CD4-positive, alpha-beta T cell treated with Interleukin-17A for 4 hours (primary cell): ENCODE results near the gene SLC9A7.
"Not testable (repeated sequence)": the region's sequence is repeated elsewhere in the genome, so short reads cannot be mapped to it uniquely, and the experiment has no call there.

Source experiments
- DNase-seq: peaks from one replicate; pipeline ENCODE4 v3.0.0-alpha.2; 2020; ENCODE audit warnings: mixed read lengths

Gene SLC9A7

GRCh38 chrX:46758956-46759644, at the start of gene SLC9A7:
TSS of gene SLC9A7 (minus strand) at chrX:46759118. CDS start at chrX:46759029, 89 bp downstream.
- DNase-seq: peak; percentile 84

GRCh38 chrX:46805270-46805669, 46.4 kb upstream of the SLC9A7 start:
- DNase-seq: no peak

DNA sequence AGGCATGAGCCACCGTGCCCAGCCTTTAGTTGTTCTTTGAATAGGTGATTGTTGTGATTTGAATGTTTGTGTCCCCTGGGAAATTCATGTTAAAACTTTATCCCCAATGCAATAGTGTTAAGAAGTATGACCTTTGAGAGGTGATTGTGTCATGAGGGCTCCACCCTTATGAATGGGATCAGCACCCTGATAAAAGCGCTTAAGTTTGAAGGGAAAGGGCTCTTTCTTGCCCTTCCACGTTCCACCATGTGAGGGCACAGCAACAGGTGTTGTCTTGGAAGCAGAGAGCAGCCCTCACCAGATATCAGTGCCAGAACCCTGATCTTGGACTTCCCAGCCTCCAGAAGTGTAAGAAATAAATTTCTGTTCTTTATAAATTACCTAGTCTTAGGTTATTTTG, 44.2 kb upstream of the SLC9A7 start:
- DNase-seq: no peak

GRCh38 chrX:46796574-46797191, 37.8 kb upstream of the SLC9A7 start:
- peak; percentile 78 for DNase-seq

GRCh38 chrX:46793386-46794143, 34.6 kb upstream of the SLC9A7 start:
- no peak for DNase-seq

DNA sequence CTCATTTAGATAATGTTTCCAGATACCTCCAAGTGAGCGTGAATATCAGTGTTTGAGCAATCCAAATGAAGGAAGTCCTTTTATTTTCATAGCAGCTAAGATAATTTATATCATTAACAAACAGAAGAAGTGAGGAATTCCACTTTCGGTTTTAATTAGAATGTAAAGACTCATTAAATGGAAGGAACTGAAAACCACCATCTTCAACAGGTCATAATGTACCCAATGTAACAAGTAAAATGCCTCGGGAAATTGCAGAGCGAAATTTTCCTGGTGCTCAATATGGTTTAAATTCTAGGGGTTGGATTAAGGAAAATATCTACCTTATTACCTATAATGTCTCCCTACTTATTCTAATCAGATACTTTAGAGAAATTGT, 33.9 kb upstream of the SLC9A7 start:
- DNase-seq: no peak

GRCh38 chrX:46791927-46792809, 33.2 kb upstream of the SLC9A7 start:
- DNase-seq: peak; percentile 8

DNA sequence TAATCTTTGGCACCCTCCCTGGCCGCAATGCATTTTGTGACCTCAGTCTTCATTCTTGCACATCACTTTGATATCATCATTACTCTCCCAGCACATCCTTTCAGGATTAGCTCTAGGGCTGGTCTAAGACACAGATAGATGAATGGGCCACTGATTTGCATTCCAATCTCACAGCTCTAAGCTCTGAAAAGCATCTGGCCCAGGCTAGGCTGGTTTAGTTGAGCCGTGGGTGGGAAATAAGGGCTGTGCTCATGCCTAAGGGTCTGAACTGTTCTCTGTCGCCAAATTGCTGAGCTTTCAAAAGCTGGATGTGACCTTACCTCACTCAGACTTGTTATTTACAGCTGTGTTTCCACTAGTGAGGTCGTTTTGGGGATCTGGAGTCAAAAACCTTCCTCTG, 30.0 kb upstream of the SLC9A7 start:
- DNase-seq: no peak

- not testable (repeated sequence) for DNase-seq
These were observed 25.5 kb upstream of the SLC9A7 start for GRCh38 chrX:46784437-46784836.

- no peak for DNase-seq
These were observed 23.1 kb upstream of the SLC9A7 start for GRCh38 chrX:46782034-46782433.

- DNase-seq: no peak
These were observed 19.3 kb upstream of the SLC9A7 start for GRCh38 chrX:46777971-46778810.

DNA sequence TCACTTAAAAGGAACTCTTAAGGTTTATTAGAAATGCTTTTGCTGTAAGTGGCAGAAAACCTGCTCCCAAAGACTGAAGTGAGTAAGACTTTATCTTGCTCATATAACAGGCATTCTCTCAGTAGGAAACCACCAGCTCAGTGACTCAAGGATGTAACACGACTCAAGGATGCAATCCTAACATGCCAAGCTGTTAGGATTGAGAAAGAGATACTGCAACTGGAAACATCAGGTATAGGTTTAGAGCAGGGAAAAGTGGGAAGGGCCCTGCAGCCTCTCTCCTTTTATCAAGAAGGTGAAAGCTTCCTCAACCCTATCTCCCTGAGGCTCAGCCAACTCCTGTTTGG, 11.9 kb upstream of the SLC9A7 start:
- DNase-seq: no peak

DNA sequence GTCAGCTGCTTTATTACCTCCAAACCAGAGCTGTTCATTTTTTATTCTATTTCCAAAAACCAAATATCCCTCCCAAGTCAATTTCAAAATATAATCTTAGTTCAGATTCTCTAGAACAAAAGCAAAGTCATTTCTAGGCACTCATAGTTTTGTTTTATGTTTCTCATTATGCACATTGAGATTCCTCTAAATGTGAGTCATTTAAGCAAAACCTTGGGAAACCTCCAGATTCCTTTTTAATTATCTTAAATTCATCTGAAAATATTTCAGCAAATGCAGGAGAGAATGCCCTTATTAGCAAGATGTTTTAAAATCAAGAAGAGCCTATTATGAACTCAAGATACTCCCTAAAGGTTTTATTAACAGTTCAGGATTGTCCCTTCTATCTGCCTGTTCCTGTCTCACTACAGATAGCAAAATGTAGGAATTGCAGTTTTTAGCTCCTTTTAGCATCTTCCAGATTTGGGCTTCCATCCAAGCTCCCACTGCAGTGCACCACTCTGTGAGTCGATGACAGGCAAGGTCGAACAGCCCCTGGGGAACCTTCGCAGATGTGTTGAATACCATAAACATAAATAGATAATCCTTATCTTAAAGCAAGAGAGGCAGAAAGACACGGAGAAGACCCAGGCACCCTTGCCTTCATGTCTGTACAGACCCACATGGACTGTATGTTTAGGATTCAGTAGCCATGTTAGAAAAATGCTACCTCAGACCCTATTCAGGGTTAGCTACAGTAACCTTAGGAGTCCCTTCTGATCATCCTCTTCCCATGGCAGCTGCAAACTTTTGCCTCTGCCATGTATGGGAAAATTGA, 11.3 kb upstream of the SLC9A7 start:
- DNase-seq: no peak

DNA sequence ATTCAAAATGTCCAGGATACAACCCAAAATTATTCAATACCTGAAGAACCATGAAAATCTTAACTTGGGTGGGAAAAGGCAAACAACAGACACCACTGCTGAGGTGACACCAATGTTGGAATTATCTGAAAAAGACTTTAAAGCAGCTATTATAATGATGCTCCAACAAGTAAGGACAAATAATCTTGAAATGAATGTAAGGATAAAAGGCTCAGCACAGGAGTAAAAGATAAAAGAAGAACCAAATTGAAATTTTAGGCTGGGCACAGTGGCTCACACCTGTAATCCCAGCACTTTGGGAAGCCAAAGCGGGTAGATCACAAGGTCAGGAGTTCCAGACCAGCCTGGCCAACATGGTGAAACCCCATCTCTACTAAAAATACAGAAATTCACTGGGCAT, 4.0 kb upstream of the SLC9A7 start:
- no peak for DNase-seq

- DNase-seq: no peak
These were observed 692 bp upstream of the SLC9A7 start for GRCh38 chrX:46759645-46759974.

DNA sequence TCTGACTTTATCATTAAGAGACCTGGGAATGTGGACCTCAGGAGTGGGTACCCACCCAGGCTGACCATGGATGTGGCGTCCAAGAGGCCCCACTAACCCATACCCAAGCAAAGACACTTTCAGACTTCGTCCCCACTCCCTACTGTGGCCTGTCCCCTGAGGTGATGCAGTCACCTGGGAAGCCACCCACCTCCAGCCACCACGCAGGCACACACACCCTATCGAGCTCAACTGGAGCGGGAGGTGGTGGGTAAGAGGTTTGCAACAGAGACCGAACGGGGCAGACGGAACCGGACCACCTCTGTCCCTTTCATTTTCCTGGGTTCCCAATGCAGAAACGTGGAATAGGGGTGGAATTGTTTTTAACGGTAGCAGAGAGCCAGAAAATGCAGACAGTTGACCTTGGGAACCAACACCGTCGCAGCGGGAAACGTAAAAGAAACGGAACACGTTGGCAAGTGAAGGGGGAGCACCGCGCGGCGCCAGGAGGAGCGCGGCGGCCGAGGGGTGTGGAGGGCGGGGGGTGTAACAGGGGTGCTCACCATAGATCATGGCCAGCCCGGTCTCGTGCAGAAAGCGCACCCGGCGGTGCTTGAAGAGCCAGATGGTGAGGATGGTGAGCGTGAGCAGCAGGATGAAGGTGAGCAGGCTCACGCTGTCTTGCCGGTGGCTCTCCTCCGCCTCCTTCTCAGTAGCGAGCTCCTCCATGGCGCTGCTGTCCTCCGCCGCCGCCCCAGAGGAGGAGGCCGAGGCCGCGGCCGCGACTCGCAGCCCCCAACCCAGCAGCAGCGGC, 559 bp downstream of the SLC9A7 start:
- DNase-seq: peak; percentile 38

DNA sequence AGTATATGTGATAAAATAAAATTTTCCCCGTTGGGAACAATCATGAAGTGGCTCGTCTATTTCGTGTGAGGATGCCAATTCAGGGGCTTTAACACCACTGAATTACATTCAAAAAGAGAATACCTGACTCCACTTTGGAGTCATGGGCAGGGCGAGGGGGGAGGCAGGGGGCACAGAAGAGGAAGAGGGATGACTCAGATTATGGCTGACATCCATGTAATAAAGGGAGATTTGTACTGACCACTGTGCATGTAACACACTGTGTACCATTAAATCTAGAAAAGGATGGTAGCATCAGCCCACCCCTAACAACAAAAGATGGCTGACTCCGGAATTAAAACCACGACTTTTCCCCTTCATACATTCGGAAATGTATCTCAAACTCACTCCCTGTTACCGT, 1.3 kb downstream of the SLC9A7 start:
- DNase-seq: no peak

GRCh38 chrX:46757052-46757451, 1.9 kb downstream of the SLC9A7 start:
- DNase-seq: no peak

DNA sequence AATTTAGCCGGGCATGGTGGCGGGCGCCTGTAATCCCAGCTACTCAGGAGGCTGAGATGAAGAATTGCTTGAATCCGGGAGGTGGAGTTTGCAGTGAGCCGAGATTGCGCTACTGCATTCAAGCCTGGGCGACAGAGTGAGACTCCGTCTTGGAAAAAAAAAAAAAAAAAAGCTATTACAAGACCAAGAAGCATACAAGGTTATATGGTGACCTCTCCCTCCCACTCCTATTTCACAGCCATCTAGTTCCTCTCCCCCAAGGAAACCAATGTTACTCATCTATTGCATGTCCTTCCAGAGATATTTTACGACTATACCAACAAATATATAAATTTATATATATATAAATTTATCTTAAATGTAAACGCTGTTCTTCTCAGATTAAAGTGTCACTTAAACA, 3.2 kb downstream of the SLC9A7 start:
- DNase-seq: no peak

GRCh38 chrX:46754586-46755061, 4.3 kb downstream of the SLC9A7 start:
- no peak for DNase-seq
